Measurements from ENCODE around the gene ITSN1. TPM values are rescaled to one million over a fixed set of nuclear protein-coding genes. Genes with fewer than 3 reads are reported as not detected.
A peak's percentile ranks its signal among the peaks of the same experiment; 100 is the strongest.

ITSN1 gene
- total and polyA plus RNA-seq, 4 donors = 58.8 to 73.7 (median 63.4) TPM

- H3K27me3 ChIP-seq (ENCODE audit: control insufficient read depth, insufficient read depth, low read length) = no peaks in the 10 kb centered on the region
- no peak overlapping the region for H3K27ac ChIP-seq (ENCODE audit: low read depth, low read length)
- no peak overlapping the region for H3K4me3 ChIP-seq (ENCODE audit: low read depth, low read length)
- no peaks in the 10 kb centered on the region for H3K9me3 ChIP-seq (ENCODE audit: control insufficient read depth, insufficient read depth, low read length)
- WGBS (ENCODE audit: insufficient coverage) = no CpG with 5 or more reads among the region's 2 CpGs
- H3K4me1 ChIP-seq (ENCODE audit: control insufficient read depth, insufficient read depth, low read length) = no peaks in the 10 kb centered on the region
- no peak for DNase-seq (ENCODE audit: low read depth in 4 of 6, low spot score in 6 of 6)
- peaks cover 16% of the 10 kb centered on the region for H3K36me3 ChIP-seq (ENCODE audit: control insufficient read depth, insufficient read depth, low read length)
These were observed 8.0 kb upstream of the ITSN1 start for GRCh38 chr21:33634254-33634653.

GRCh38 chr21:33640697-33641351, 1.5 kb upstream of the ITSN1 start:
- Histone ChIP-seq H3K4me3 (ENCODE audit: low read depth, low read length) (peak overlapping the region; percentile 95), H3K27ac (ENCODE audit: low read depth, low read length) (peak overlapping the region; percentile 99), H3K27me3 (ENCODE audit: control insufficient read depth, insufficient read depth, low read length) (no peaks in the 10 kb centered on the region), H3K4me1 (ENCODE audit: control insufficient read depth, insufficient read depth, low read length) (peaks cover 7% of the 10 kb centered on the region), H3K9me3 (ENCODE audit: control insufficient read depth, insufficient read depth, low read length) (no peaks in the 10 kb centered on the region), H3K36me3 (ENCODE audit: control insufficient read depth, insufficient read depth, low read length) (peaks cover 7% of the 10 kb centered on the region)
- peak in 1 of 6 donors; percentile 12 for DNase-seq (ENCODE audit: low read depth in 4 of 6, low spot score in 6 of 6)
- WGBS (ENCODE audit: insufficient coverage) = 0% methylated on average over 5 of the region's 18 CpGs

- H3K4me3 ChIP-seq (ENCODE audit: low read depth, low read length) = peak within 1 kb of the TSS; percentile 95
- H3K9me3 ChIP-seq (ENCODE audit: control insufficient read depth, insufficient read depth, low read length) = no peaks in the 10 kb centered on the region
- H3K27me3 ChIP-seq (ENCODE audit: control insufficient read depth, insufficient read depth, low read length) = no peaks in the 10 kb centered on the region
- peak within 1 kb of the TSS; percentile 99 for H3K27ac ChIP-seq (ENCODE audit: low read depth, low read length)
- 0% methylated on average over 38 of the region's 38 CpGs for WGBS (ENCODE audit: insufficient coverage)
- peaks cover 7% of the 10 kb centered on the region for H3K4me1 ChIP-seq (ENCODE audit: control insufficient read depth, insufficient read depth, low read length)
- peaks cover 7% of the 10 kb centered on the region for H3K36me3 ChIP-seq (ENCODE audit: control insufficient read depth, insufficient read depth, low read length)
- DNase-seq (ENCODE audit: low read depth in 4 of 6, low spot score in 6 of 6) = peak; percentile 98 to 100 (median 100)
These were observed 812 bp upstream of the ITSN1 start, which contains the start of gene CRYZL1 for GRCh38 chr21:33641352-33642026. TSS of gene CRYZL1 (minus strand) at chr21:33641741. CDS start at chr21:33631551, 10,190 bp downstream.

GRCh38 chr21:33642896-33643657, 776 bp downstream of the ITSN1 start:
- H3K36me3 ChIP-seq (ENCODE audit: control insufficient read depth, insufficient read depth, low read length) = no peaks in the 10 kb centered on the region
- no peaks in the 10 kb centered on the region for H3K9me3 ChIP-seq (ENCODE audit: control insufficient read depth, insufficient read depth, low read length)
- H3K4me1 ChIP-seq (ENCODE audit: control insufficient read depth, insufficient read depth, low read length) = peaks cover 7% of the 10 kb centered on the region
- peak in 5 of 6 donors; percentile 5 to 63 (median 15) for DNase-seq (ENCODE audit: low read depth in 4 of 6, low spot score in 6 of 6)
- peak overlapping the region; percentile 88 for H3K27ac ChIP-seq (ENCODE audit: low read depth, low read length)
- WGBS (ENCODE audit: insufficient coverage) = under 1% methylated on average over 77 of the region's 78 CpGs
- H3K27me3 ChIP-seq (ENCODE audit: control insufficient read depth, insufficient read depth, low read length) = no peaks in the 10 kb centered on the region
- H3K4me3 ChIP-seq (ENCODE audit: low read depth, low read length) = peak overlapping the region; percentile 95

GRCh38 chr21:33643658-33644311, 1.5 kb downstream of the ITSN1 start:
- Histone ChIP-seq H3K27me3 (ENCODE audit: control insufficient read depth, insufficient read depth, low read length) (no peaks in the 10 kb centered on the region), H3K4me3 (ENCODE audit: low read depth, low read length) (peak overlapping the region; percentile 95), H3K9me3 (ENCODE audit: control insufficient read depth, insufficient read depth, low read length) (no peaks in the 10 kb centered on the region), H3K4me1 (ENCODE audit: control insufficient read depth, insufficient read depth, low read length) (peaks cover 7% of the 10 kb centered on the region), H3K27ac (ENCODE audit: low read depth, low read length) (peak overlapping the region; percentile 88), H3K36me3 (ENCODE audit: control insufficient read depth, insufficient read depth, low read length) (no peaks in the 10 kb centered on the region)
- 8% methylated on average over 2 of the region's 7 CpGs for WGBS (ENCODE audit: insufficient coverage)
- DNase-seq (ENCODE audit: low read depth in 4 of 6, low spot score in 6 of 6) = peak; percentile 7 to 60 (median 20)

- WGBS (ENCODE audit: insufficient coverage) = 43% methylated on average over 4 of the region's 11 CpGs
- H3K27ac ChIP-seq (ENCODE audit: low read depth, low read length) = peak overlapping the region; percentile 88
- DNase-seq (ENCODE audit: low read depth in 4 of 6, low spot score in 6 of 6) = peak in 1 of 6 donors; percentile 45
These were observed 2.2 kb downstream of the ITSN1 start for GRCh38 chr21:33644383-33645074.

GRCh38 chr21:33645730-33646129, 3.4 kb downstream of the ITSN1 start:
- H3K4me3 ChIP-seq (ENCODE audit: low read depth, low read length) = no peak overlapping the region
- peaks cover 13% of the 10 kb centered on the region for H3K4me1 ChIP-seq (ENCODE audit: control insufficient read depth, insufficient read depth, low read length)
- no peak overlapping the region for H3K27ac ChIP-seq (ENCODE audit: low read depth, low read length)
- H3K9me3 ChIP-seq (ENCODE audit: control insufficient read depth, insufficient read depth, low read length) = no peaks in the 10 kb centered on the region
- no CpG with 5 or more reads among the region's 4 CpGs for WGBS (ENCODE audit: insufficient coverage)
- DNase-seq (ENCODE audit: low read depth in 4 of 6, low spot score in 6 of 6) = no peak
- H3K36me3 ChIP-seq (ENCODE audit: control insufficient read depth, insufficient read depth, low read length) = no peaks in the 10 kb centered on the region
- no peaks in the 10 kb centered on the region for H3K27me3 ChIP-seq (ENCODE audit: control insufficient read depth, insufficient read depth, low read length)

More at GRCh38 chr21:33644383-33645074, 2.2 kb downstream of the ITSN1 start:
- no peaks in the 10 kb centered on the region for H3K9me3 ChIP-seq (ENCODE audit: control insufficient read depth, insufficient read depth, low read length)
- H3K4me3 ChIP-seq (ENCODE audit: low read depth, low read length) = peak overlapping the region; percentile 95
- H3K36me3 ChIP-seq (ENCODE audit: control insufficient read depth, insufficient read depth, low read length) = no peaks in the 10 kb centered on the region
- H3K4me1 ChIP-seq (ENCODE audit: control insufficient read depth, insufficient read depth, low read length) = peaks cover 8% of the 10 kb centered on the region
- H3K27me3 ChIP-seq (ENCODE audit: control insufficient read depth, insufficient read depth, low read length) = no peaks in the 10 kb centered on the region

- 100% methylated on average over 1 of the region's 3 CpGs for WGBS (ENCODE audit: insufficient coverage)
- Histone ChIP-seq H3K4me1 (ENCODE audit: control insufficient read depth, insufficient read depth, low read length) (peaks cover 17% of the 10 kb centered on the region), H3K4me3 (ENCODE audit: low read depth, low read length) (no peak overlapping the region), H3K9me3 (ENCODE audit: control insufficient read depth, insufficient read depth, low read length) (no peaks in the 10 kb centered on the region), H3K27ac (ENCODE audit: low read depth, low read length) (no peak overlapping the region), H3K36me3 (ENCODE audit: control insufficient read depth, insufficient read depth, low read length) (no peaks in the 10 kb centered on the region), H3K27me3 (ENCODE audit: control insufficient read depth, insufficient read depth, low read length) (no peaks in the 10 kb centered on the region)
- no peak for DNase-seq (ENCODE audit: low read depth in 4 of 6, low spot score in 6 of 6)
These were observed 5.3 kb downstream of the ITSN1 start for GRCh38 chr21:33647587-33647986.

GRCh38 chr21:33648555-33648954, 6.3 kb downstream of the ITSN1 start:
- H3K4me1 ChIP-seq (ENCODE audit: control insufficient read depth, insufficient read depth, low read length) = peaks cover 17% of the 10 kb centered on the region
- no peak overlapping the region for H3K27ac ChIP-seq (ENCODE audit: low read depth, low read length)
- no peaks in the 10 kb centered on the region for H3K36me3 ChIP-seq (ENCODE audit: control insufficient read depth, insufficient read depth, low read length)
- H3K4me3 ChIP-seq (ENCODE audit: low read depth, low read length) = no peak overlapping the region
- DNase-seq (ENCODE audit: low read depth in 4 of 6, low spot score in 6 of 6) = no peak
- H3K9me3 ChIP-seq (ENCODE audit: control insufficient read depth, insufficient read depth, low read length) = no peaks in the 10 kb centered on the region
- no peaks in the 10 kb centered on the region for H3K27me3 ChIP-seq (ENCODE audit: control insufficient read depth, insufficient read depth, low read length)
- WGBS (ENCODE audit: insufficient coverage) = 100% methylated on average over 1 of the region's 1 CpG

Measured in spinal cord (tissue), 10 donors.